GM23338 (cell line): ENCODE data around the gene IMMP2L.

Experiments
- CTCF ChIP-seq, 2 experiments: fragments of 200-600 bp in 1 of 2; sonication (generic) in 1 of 2; conservative IDR thresholded peaks; 2 replicates each; pipeline versions ENCODE4 v1.5.1 to v1.6.1; 2016 to 2017; ENCODE audit warnings: antibody characterized with exemption in 2 of 2, low read depth in 2 of 2, mild to moderate bottlenecking in 2 of 2, moderate library complexity in 1 of 2
- EZH2 ChIP-seq: fragments of 200-600 bp; sonication (generic); IDR thresholded peaks from one replicate; pipeline ENCODE4 v1.8.0; 2017; ENCODE audit warnings: antibody characterized with exemption, mild to moderate bottlenecking, low read depth; ENCODE audit not compliant: unreplicated experiment
- EZH2phosphoT487 ChIP-seq: fragments of 200-600 bp; sonication (generic); IDR thresholded peaks from one replicate; pipeline ENCODE4 v1.8.1; 2018; ENCODE audit warnings: antibody characterized with exemption; ENCODE audit not compliant: unreplicated experiment
- JUNB ChIP-seq: IDR thresholded peaks from one replicate; pipeline ENCODE4 v1.6.1; 2016; ENCODE audit warnings: antibody characterized with exemption; ENCODE audit not compliant: unreplicated experiment
- POLR2AphosphoS5 ChIP-seq: IDR thresholded peaks from 2 replicates; pipeline ENCODE4 v1.6.1; 2016; ENCODE audit warnings: antibody characterized with exemption, low read depth
- STAT1 ChIP-seq: IDR thresholded peaks from one replicate; pipeline ENCODE4 v1.6.1; 2016; ENCODE audit warnings: antibody characterized with exemption; ENCODE audit not compliant: unreplicated experiment
- ZNF331 ChIP-seq: fragments of 250-450 bp; sonication (Bioruptor Pico); IDR thresholded peaks from 2 replicates; pipeline ENCODE4 v1.5.0; 2020; ENCODE audit warnings: low read depth, mild to moderate bottlenecking, moderate library complexity

GRCh38 chr7:111009526-111010040, 552.7 kb downstream of the IMMP2L start:
- TF ChIP-seq JUNB, result no peak
- no peak for TF ChIP-seq CTCF (conservative IDR thresholded peaks at IDR 0.05; ENCODE audit: low read depth in 2 of 2)
- no peak for TF ChIP-seq POLR2AphosphoS5
- no peak for TF ChIP-seq STAT1
- no peak for TF ChIP-seq EZH2phosphoT487
- no peak for TF ChIP-seq EZH2
- no peak for TF ChIP-seq ZNF331 (CRISPR knock-in tag)
